Activated CD8-positive, alpha-beta T cell treated with anti-CD3 and anti-CD28 coated beads for 36 hours (primary cell): ENCODE data around the gene PRX. TPM values are rescaled to one million over a fixed set of nuclear protein-coding genes. Genes with fewer than 3 reads are reported as not detected.

Experiments
- ATAC-seq: fragments of 200-7000 bp; cut with Tn5 transposase; one replicate; pipeline ENCODE4 v1.10.0; 2021; ENCODE audit warnings: mild to moderate bottlenecking, moderate library complexity
- CTCF ChIA-PET: fragments of 350-600 bp; sonication (Branson Sonifier 250); formaldehyde crosslinking; loops from one replicate; lab custom pipeline; 2021; ENCODE audit warnings: antibody characterized with exemption; lab: Charles Lee
- POLR2A ChIA-PET: fragments of 350-600 bp; sonication (Branson Sonifier 250); formaldehyde crosslinking; loops from one replicate; lab custom pipeline; 2021; ENCODE audit warnings: antibody characterized with exemption; lab: Charles Lee
- DNase-seq: peaks from one replicate; pipeline ENCODE4 v3.0.0-alpha.2; 2020
- H3K27ac Mint-ChIP-seq: one replicate; pipeline ENCODE4 v1.8.0; 2021; ENCODE audit warnings: mild to moderate bottlenecking, mixed read lengths
- H3K27me3 Mint-ChIP-seq: one replicate; pipeline ENCODE4 v1.8.0; 2021; ENCODE audit warnings: mixed read lengths
- H3K36me3 Mint-ChIP-seq: one replicate; pipeline ENCODE4 v1.8.0; 2021; ENCODE audit warnings: low read depth, mixed read lengths
- H3K4me1 Mint-ChIP-seq: one replicate; pipeline ENCODE4 v1.8.0; 2021; ENCODE audit warnings: low read depth, mixed read lengths
- H3K4me3 Mint-ChIP-seq: one replicate; pipeline ENCODE4 v1.8.0; 2021; ENCODE audit warnings: mild to moderate bottlenecking, moderate library complexity, mixed read lengths
- H3K9me3 Mint-ChIP-seq: one replicate; pipeline ENCODE4 v1.8.0; 2021; ENCODE audit warnings: mixed read lengths
- intact Hi-C: fragments of 100-400 bp; cut with micrococcal nuclease; formaldehyde crosslinking; loops from one replicate; pipeline ENCODE4 v1.10.0; 2022
- total RNA-seq, 2 experiments: library from RNA; stranded (reverse); gene quantifications; one replicate each; pipeline ENCODE4 v1.2.3, GENCODE V29; 2021
- TF ChIP-seq, protein P1 (sequence below): fragments of 200-600 bp; IDR thresholded peaks from one replicate; pipeline ENCODE4 v1.8.0; 2022; ENCODE audit warnings: antibody characterized with exemption, mild to moderate bottlenecking

PRX gene
- total RNA-seq, 2 experiments from 2014 or later = 1.2 TPM

DNA sequence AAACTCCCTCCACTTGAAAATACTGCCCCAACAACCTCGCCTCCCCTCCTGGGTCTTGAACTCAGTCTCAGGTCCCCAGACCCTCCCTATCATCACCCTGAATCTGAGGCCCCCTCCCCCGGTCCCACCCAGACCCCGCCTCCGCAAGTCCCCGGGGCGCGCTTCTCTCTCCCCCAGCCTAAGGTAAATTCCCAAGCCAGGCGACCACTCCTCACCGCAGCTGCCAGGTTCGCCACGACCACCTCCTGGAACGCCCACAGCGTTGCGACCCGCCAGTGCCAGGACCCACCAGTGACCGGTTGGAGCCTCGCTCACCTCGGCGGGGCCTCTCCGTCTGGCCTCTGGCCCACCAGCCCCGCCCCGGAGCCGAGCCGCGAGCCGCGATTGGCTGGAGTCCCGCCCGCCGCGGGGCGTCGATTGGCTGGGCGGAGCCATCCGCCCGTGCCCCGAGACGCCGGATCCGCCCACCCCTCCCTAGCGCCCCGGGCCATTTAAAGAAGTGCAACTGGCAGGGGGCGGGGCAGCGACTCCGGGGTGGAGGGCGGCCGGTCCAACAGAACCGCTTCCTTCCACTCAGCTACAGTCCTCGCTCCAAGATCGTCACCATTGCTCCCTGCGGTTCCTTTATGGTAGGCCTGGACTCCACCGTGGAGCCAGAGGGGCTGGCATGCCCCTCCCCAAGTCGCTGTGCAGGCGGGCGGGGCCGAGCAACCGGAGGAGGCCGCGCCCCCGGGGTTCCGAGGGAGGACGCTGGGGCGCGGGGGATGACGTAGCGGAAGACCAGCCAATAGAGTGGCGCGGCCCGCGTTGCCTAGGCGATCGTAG lies 31.0 kb upstream of the PRX start, which contains the start of gene SERTAD3:
Gene SERTAD3 (minus strand): TSS at position 336 of the 825 bp plus-strand sequence. CDS start 2,255 bp downstream, outside the sequence.
- TF ChIP-seq, protein P1, sequence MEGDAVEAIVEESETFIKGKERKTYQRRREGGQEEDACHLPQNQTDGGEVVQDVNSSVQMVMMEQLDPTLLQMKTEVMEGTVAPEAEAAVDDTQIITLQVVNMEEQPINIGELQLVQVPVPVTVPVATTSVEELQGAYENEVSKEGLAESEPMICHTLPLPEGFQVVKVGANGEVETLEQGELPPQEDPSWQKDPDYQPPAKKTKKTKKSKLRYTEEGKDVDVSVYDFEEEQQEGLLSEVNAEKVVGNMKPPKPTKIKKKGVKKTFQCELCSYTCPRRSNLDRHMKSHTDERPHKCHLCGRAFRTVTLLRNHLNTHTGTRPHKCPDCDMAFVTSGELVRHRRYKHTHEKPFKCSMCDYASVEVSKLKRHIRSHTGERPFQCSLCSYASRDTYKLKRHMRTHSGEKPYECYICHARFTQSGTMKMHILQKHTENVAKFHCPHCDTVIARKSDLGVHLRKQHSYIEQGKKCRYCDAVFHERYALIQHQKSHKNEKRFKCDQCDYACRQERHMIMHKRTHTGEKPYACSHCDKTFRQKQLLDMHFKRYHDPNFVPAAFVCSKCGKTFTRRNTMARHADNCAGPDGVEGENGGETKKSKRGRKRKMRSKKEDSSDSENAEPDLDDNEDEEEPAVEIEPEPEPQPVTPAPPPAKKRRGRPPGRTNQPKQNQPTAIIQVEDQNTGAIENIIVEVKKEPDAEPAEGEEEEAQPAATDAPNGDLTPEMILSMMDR = no peak
- Mint-ChIP-seq H3K4me1 (peaks cover 26% of the 10 kb centered on the region), H3K27ac (peak within 1 kb of the TSS; percentile 93), H3K27me3 (no peaks in the 10 kb centered on the region), H3K4me3 (peak within 1 kb of the TSS; percentile 92), H3K9me3 (no peaks in the 10 kb centered on the region), H3K36me3 (peaks cover 5% of the 10 kb centered on the region)
- ChIA-PET POLR2A (interaction anchor here (1.4 to 2.9 kb wide), 5 partner anchors 17 to 127 kb away, joined by 4 to 29 read pairs (median 8); partner anchors contain the start of genes BLVRB and SERTAD1), CTCF (interaction anchor here (1.1 to 4.1 kb wide), 7 partner anchors 18 to 160 kb away, joined by 3 to 25 read pairs (median 6); partner anchors contain the start of gene SERTAD1)
- DNase-seq = peak; percentile 98
- peak; percentile 75 for ATAC-seq
- intact Hi-C loops = loop anchor here (1.0 kb wide), 1 partner anchor 19 kb away; the partner anchor contains the start of gene SERTAD1

DNA sequence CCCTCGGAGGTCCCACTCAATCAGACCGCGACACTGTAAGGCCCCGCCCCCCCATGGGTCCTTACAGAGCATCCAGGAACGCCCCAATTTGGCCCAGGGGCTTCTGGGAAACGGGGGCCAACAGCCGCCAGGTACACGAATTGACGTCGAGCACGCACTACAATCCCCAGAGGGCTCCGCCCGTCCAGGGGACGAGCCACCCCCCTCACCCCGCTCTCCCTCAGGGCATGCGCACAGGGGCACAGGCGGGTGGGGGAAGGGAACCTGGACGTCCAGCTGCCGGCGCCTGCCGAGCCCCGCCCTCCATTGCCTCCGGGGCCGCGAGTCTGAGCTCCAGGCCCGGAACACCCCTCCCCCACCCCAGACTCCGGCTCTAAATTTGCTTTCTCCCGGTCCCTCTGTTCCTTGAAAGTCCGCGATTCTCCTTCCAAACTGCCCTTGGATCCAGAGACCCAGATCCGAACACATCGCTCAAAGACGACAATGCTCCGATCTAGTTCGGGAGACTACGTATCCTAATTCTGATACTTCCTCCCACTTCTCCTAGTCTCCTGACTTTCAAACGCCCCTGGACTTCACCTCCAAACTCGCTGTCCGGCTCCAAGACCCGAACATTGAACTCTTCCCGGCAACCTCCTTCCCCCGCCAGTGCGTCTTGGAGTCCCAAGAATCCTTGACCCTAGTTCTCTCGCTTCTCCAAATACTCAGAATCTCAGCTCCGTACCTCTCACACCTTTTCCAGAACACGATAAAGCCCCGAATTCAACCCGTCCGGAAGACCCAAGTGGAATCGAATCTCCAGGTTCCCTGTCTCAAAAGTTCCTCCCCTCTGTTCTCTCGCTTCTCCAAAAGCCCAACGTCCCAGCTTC lies 30.2 kb upstream of the PRX start:
- H3K4me1 Mint-ChIP-seq = peaks cover 26% of the 10 kb centered on the region
- intact Hi-C loops = loop anchor here (1.0 kb wide), 1 partner anchor 18 kb away; the partner anchor contains the start of gene SERTAD1
- peak overlapping the region; percentile 97 for H3K27ac Mint-ChIP-seq
- peak; percentile 100 for DNase-seq
- TF ChIP-seq, protein P1 = no peak
- peaks cover 5% of the 10 kb centered on the region for H3K36me3 Mint-ChIP-seq
- no peaks in the 10 kb centered on the region for H3K9me3 Mint-ChIP-seq
- peak; percentile 83 for ATAC-seq
- ChIA-PET POLR2A (interaction anchor here (0.7 to 2.9 kb wide), 7 partner anchors 9 to 699 kb away, joined by 3 to 29 read pairs (median 7); partner anchors contain the start of genes BLVRB and SERTAD1), CTCF (interaction anchor here (0.7 to 4.1 kb wide), 10 partner anchors 9 to 858 kb away, joined by 3 to 25 read pairs (median 4); partner anchors contain the start of gene SERTAD1)
- no peaks in the 10 kb centered on the region for H3K27me3 Mint-ChIP-seq
- H3K4me3 Mint-ChIP-seq = peak overlapping the region; percentile 92

DNA sequence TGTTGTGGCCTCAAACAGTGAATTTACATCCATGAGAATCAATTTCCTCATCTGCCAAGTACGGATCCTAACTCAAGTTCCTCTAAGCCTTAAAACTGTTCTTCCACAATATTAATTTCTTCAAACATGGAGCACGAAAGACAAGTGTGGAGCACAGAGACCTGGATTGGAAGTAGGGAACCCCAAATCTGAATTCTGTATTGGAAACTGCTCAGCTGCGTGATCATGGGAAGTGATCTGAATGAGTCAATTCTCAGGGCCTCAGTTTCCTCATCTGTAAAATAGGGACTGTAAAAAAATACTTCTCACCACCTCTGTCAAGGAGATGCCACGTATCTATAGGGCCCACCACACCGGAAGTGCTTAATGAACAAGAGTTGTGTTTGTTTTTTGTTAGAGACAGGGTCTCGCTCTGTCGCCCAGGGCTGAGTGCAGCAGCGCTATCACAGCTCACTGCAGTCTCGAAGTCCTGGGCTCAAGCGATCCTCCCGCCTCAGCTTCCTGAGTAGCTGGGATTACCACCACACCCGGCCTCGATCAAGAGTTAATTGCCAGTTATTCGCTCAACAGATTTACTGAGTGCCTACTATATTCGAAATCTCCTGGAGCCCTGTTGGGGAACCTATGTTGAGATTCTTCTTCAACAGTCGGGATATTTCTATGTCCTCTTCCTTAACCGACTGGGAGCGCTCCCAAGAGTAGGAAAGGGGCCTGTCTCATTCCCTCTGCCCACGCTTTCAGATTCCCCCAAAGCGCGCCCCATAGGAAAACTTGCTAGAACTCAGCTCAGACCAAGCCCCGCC lies 29.4 kb upstream of the PRX start:
- ChIA-PET POLR2A (interaction anchor here (0.9 to 2.9 kb wide), 6 partner anchors 9 to 129 kb away, joined by 4 to 29 read pairs (median 8); partner anchors contain the start of genes BLVRB and SERTAD1), CTCF (interaction anchor here (0.7 to 4.1 kb wide), 10 partner anchors 8 to 858 kb away, joined by 3 to 25 read pairs (median 4); partner anchors contain the start of gene SERTAD1)
- peaks cover 26% of the 10 kb centered on the region for H3K4me1 Mint-ChIP-seq
- intact Hi-C loops = loop anchor here (1.0 kb wide), 1 partner anchor 17 kb away; the partner anchor contains the start of gene SERTAD1
- peak overlapping the region; percentile 97 for H3K27ac Mint-ChIP-seq
- no peaks in the 10 kb centered on the region for H3K9me3 Mint-ChIP-seq
- DNase-seq (peak; percentile 48), ATAC-seq (no peak)
- peak overlapping the region; percentile 92 for H3K4me3 Mint-ChIP-seq
- TF ChIP-seq, protein P1 = no peak
- no peaks in the 10 kb centered on the region for H3K27me3 Mint-ChIP-seq
- peaks cover 5% of the 10 kb centered on the region for H3K36me3 Mint-ChIP-seq

DNA sequence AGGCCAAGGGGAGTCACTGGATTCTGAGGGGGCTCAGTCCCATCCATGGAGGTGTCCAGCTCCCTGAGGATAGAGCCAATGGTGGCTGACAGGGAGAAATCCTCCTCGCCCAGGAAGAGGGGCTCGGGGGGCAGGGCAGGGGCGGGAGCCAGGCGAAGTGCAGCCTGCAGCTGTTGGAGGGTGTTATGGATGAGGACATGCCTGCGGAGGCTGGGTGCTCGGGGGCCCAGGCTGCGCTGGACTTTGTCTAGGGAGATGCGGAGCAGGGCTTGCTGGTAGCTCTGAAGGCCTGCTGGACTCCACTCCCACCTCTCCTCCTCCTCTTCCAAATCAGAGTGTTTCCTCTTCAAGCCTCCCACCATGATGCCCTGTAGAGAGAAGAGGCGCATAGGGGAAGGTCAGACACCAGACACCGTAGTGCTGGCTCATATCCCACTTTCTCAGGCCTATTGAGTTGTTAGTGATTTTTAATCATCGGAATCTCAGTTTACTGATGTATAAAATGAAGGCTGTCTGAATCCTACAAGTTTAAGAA lies 28.6 kb upstream of the PRX start:
- POLR2A ChIA-PET = interaction anchor here (2.9 kb wide), 1 partner anchor 14 kb away, joined by 29 read pairs; the partner anchor contains the start of gene SERTAD1
- peaks cover 26% of the 10 kb centered on the region for H3K4me1 Mint-ChIP-seq
- TF ChIP-seq, protein P1 = no peak
- H3K4me3 Mint-ChIP-seq = peak overlapping the region; percentile 92
- ATAC-seq (no peak), DNase-seq (no peak)
- no peaks in the 10 kb centered on the region for H3K27me3 Mint-ChIP-seq
- intact Hi-C loops = no loop called here
- CTCF ChIA-PET = interaction anchor here (2.8 to 4.1 kb wide), 2 partner anchors 21 to 23 kb away, joined by 19 to 25 read pairs; no protein-coding TSS in a partner anchor
- peaks cover 5% of the 10 kb centered on the region for H3K36me3 Mint-ChIP-seq
- no peaks in the 10 kb centered on the region for H3K9me3 Mint-ChIP-seq
- peak overlapping the region; percentile 97 for H3K27ac Mint-ChIP-seq
